BJ (cell line): ENCODE results near the gene PTPRK. TPM values are rescaled to one million over a fixed set of nuclear protein-coding genes. Genes with fewer than 3 reads are reported as not detected.

ENCODE experiments used
- CTCF ChIA-PET: fragments of 350-600 bp; formaldehyde crosslinking; extraction: SDS; loops from one replicate; lab custom pipeline; 2021; ENCODE audit warnings: antibody characterized with exemption, inconsistent platforms; lab: Yijun Ruan, JAX
- POLR2A ChIA-PET: fragments of 300-600 bp; sonication (Branson Sonifier 250); formaldehyde crosslinking; extraction: SDS; loops from one replicate; lab custom pipeline; 2021; ENCODE audit warnings: antibody characterized with exemption; lab: Charles Lee
- DNase-seq: peaks from one replicate; pipeline ENCODE4 v3.0.0-alpha.2; 2011; ENCODE audit warnings: low read depth
- H3K27me3 ChIP-seq: 2 replicates; pipeline ENCODE4 v1.6.0; 2011; ENCODE audit warnings: low read length; ENCODE audit not compliant: control insufficient read depth, insufficient read depth
- H3K36me3 ChIP-seq: 2 replicates; pipeline ENCODE4 v1.5.1; 2011; ENCODE audit warnings: low read length; ENCODE audit not compliant: control insufficient read depth, insufficient read depth
- H3K4me3 ChIP-seq: 2 replicates; pipeline ENCODE4 v1.5.1; 2011; ENCODE audit warnings: low read depth, mild to moderate bottlenecking, control low read depth, low read length
- CTCF ChIP-seq: IDR thresholded peaks from 2 replicates; pipeline ENCODE4 v1.5.1; 2011; ENCODE audit warnings: low read depth, mild to moderate bottlenecking, control low read depth, inconsistent platforms, low read length, moderate library complexity; ENCODE audit not compliant: insufficient read depth
- polyA plus RNA-seq: library from polyadenylated mRNA; depleted of rRNA; stranded (reverse); fragments of >200 nt; gene quantifications from 2 replicates; pipeline ENCODE4 v1.2.3, GENCODE V29; 2011

The PTPRK gene
- polyA plus RNA-seq, 1 experiment: 18.5 TPM

GRCh38 chr6:128532136-128532535 is 11.7 kb upstream of the PTPRK start:
- TF ChIP-seq CTCF: no peak
- Histone ChIP-seq H3K27me3 (no peaks in the 10 kb centered on the region), H3K36me3 (no peaks in the 10 kb centered on the region), H3K4me3 (no peak overlapping the region)
- no peak for DNase-seq
- CTCF ChIA-PET: no interaction called here
- POLR2A ChIA-PET: no interaction called here

- CTCF ChIA-PET: no interaction called here
- POLR2A ChIA-PET: no interaction called here
- TF ChIP-seq CTCF: no peak
Observed at GRCh38 chr6:128531696-128532095, 11.3 kb upstream of the PTPRK start.

GRCh38 chr6:128528241-128528640 is 7.8 kb upstream of the PTPRK start:
- DNase-seq: no peak
- Histone ChIP-seq H3K27me3 (no peaks in the 10 kb centered on the region), H3K36me3 (no peaks in the 10 kb centered on the region), H3K4me3 (no peak overlapping the region)
- ChIA-PET POLR2A (no interaction called here), CTCF (interaction anchor here (0.7 kb wide), 1 partner anchor 41 kb away, joined by 3 read pairs; no protein-coding TSS in a partner anchor)
- no peak for TF ChIP-seq CTCF

More at GRCh38 chr6:128531696-128532095, 11.3 kb upstream of the PTPRK start:
- Histone ChIP-seq H3K27me3 (no peaks in the 10 kb centered on the region), H3K4me3 (no peak overlapping the region), H3K36me3 (no peaks in the 10 kb centered on the region)
- DNase-seq: no peak

- ChIA-PET POLR2A (no interaction called here), CTCF (interaction anchor here (1.0 kb wide), 1 partner anchor 187 kb away, joined by 4 read pairs; no protein-coding TSS in a partner anchor)
- Histone ChIP-seq H3K4me3 (no peak overlapping the region), H3K36me3 (no peaks in the 10 kb centered on the region), H3K27me3 (no peaks in the 10 kb centered on the region)
- no peak for DNase-seq
- no peak for TF ChIP-seq CTCF
Observed at GRCh38 chr6:128527375-128527774, 7.0 kb upstream of the PTPRK start.

- TF ChIP-seq CTCF: no peak
- H3K27me3 ChIP-seq: no peaks in the 10 kb centered on the region
- no peak for DNase-seq
- no peak overlapping the region for H3K4me3 ChIP-seq
- no peaks in the 10 kb centered on the region for H3K36me3 ChIP-seq
- CTCF ChIA-PET: interaction anchor here (0.6 to 1.0 kb wide), 3 partner anchors 60 to 188 kb away, joined by 3 to 4 read pairs (median 3); no protein-coding TSS in a partner anchor
- POLR2A ChIA-PET: no interaction called here
Observed at GRCh38 chr6:128526152-128526914, 5.9 kb upstream of the PTPRK start.
